K562 (cell line): ENCODE data around the gene UBE2J2. TPM values are rescaled to one million over a fixed set of nuclear protein-coding genes. Genes with fewer than 3 reads are reported as not detected.

ENCODE experiments used
- ASH1L ChIP-seq: fragments of 450-650 bp; IDR thresholded peaks from 2 replicates; pipeline ENCODE4 v1.6.1; 2018; ENCODE audit warnings: borderline replicate concordance, mild to moderate bottlenecking, low read depth; ENCODE audit not compliant: partially characterized antibody
- BRCA1 ChIP-seq, 2 experiments: fragments of 450-650 bp in 1 of 2; sonication (generic) in 1 of 2; formaldehyde crosslinking in 1 of 2; IDR thresholded peaks; 2 replicates each; pipeline versions ENCODE4 v1.5.0 to v1.6.1; 2017 to 2020; ENCODE audit warnings: mild to moderate bottlenecking in 1 of 2, missing genetic modification reagents in 1 of 2
- BRD9 ChIP-seq: fragments of 450-650 bp; IDR thresholded peaks from 2 replicates; pipeline ENCODE4 v1.6.1; 2018; ENCODE audit warnings: low read depth; ENCODE audit not compliant: partially characterized antibody
- EP400 ChIP-seq: fragments of 450-650 bp; IDR thresholded peaks from 2 replicates; pipeline ENCODE4 v1.6.1; 2017; ENCODE audit warnings: antibody characterized with exemption, mild to moderate bottlenecking, moderate library complexity
- FIP1L1 ChIP-seq: fragments of 200-400 bp; formaldehyde crosslinking; IDR thresholded peaks from 2 replicates; pipeline ENCODE4 v1.6.1; 2018; ENCODE audit warnings: mild to moderate bottlenecking, low read depth, low read length; ENCODE audit not compliant: poor library complexity, severe bottlenecking
- FOXM1 ChIP-seq, 2 experiments: fragments of 450-650 bp in 1 of 2; sonication (generic) in 1 of 2; formaldehyde crosslinking in 1 of 2; IDR thresholded peaks; 2 replicates each; pipeline versions ENCODE4 v1.6.1 to v1.9.0; 2017 to 2022; ENCODE audit warnings: low read depth in 2 of 2, mild to moderate bottlenecking in 2 of 2, missing genetic modification reagents in 1 of 2, moderate library complexity in 1 of 2
- HDAC1 ChIP-seq, 2 experiments: fragments of 450-650 bp; IDR thresholded peaks; 2 replicates each; pipeline ENCODE4 v1.6.1; 2016 to 2017; ENCODE audit warnings: inconsistent platforms in 1 of 2, mild to moderate bottlenecking in 1 of 2, moderate library complexity in 1 of 2
- HIVEP1 ChIP-seq: fragments of 250-450 bp; sonication (Bioruptor Pico); IDR thresholded peaks from 2 replicates; pipeline ENCODE4 v1.4.0; 2020; ENCODE audit warnings: mild to moderate bottlenecking
- HMG20A ChIP-seq: fragments of 450-650 bp; formaldehyde crosslinking; conservative IDR thresholded peaks from 2 replicates; pipeline ENCODE4 v1.4.0; 2020; ENCODE audit warnings: mild to moderate bottlenecking, mixed read lengths
- ID3 ChIP-seq, 2 experiments: fragments of 250-450 bp in 1 of 2; fragments of 450-650 bp in 1 of 2; sonication (Bioruptor Pico) in 1 of 2; IDR thresholded peaks; 2 replicates each; pipeline versions ENCODE4 v1.6.1 to v1.8.0; 2016 to 2021; ENCODE audit warnings: mild to moderate bottlenecking in 2 of 2, moderate library complexity in 2 of 2, missing compliant biosample characterization in 1 of 2, missing genetic modification characterization in 1 of 2
- JUN ChIP-seq, 2 experiments: sonication (generic) in 1 of 2; formaldehyde crosslinking in 1 of 2; IDR thresholded peaks; 2 replicates each; pipeline versions ENCODE4 v1.6.1 to v1.8.0; 2012 to 2022; ENCODE audit warnings: borderline replicate concordance in 2 of 2, mild to moderate bottlenecking in 2 of 2, improper control_type of control experiment in 1 of 2, low read depth in 1 of 2, low read length in 1 of 2, missing genetic modification reagents in 1 of 2
- KAT7 ChIP-seq: sonication (generic); formaldehyde crosslinking; IDR thresholded peaks from 2 replicates; pipeline ENCODE4 v1.8.0; 2022; ENCODE audit warnings: missing genetic modification reagents, mild to moderate bottlenecking, borderline replicate concordance
- NCOR1 ChIP-seq: fragments of 450-650 bp; IDR thresholded peaks from 2 replicates; pipeline ENCODE4 v1.6.1; 2016; ENCODE audit warnings: mild to moderate bottlenecking, moderate library complexity
- RB1 ChIP-seq: fragments of 450-650 bp; IDR thresholded peaks from 2 replicates; pipeline ENCODE4 v1.6.1; 2017; ENCODE audit warnings: low read depth, mild to moderate bottlenecking
- RBFOX2 ChIP-seq: fragments of 200-400 bp; formaldehyde crosslinking; IDR thresholded peaks from 2 replicates; pipeline ENCODE4 v1.6.1; 2017; ENCODE audit warnings: low read depth, mild to moderate bottlenecking, low read length, moderate library complexity
- RBM34 ChIP-seq: fragments of 200-400 bp; formaldehyde crosslinking; IDR thresholded peaks from 2 replicates; pipeline ENCODE4 v1.6.1; 2018; ENCODE audit warnings: low read length, borderline replicate concordance; ENCODE audit not compliant: insufficient read depth
- TAF1 ChIP-seq: IDR thresholded peaks from 2 replicates; pipeline ENCODE4 v1.6.1; 2011; ENCODE audit warnings: mild to moderate bottlenecking, low read length, moderate library complexity; ENCODE audit not compliant: insufficient read depth, control insufficient read depth, severe bottlenecking; ENCODE audit errors: extremely low read depth
- TCF7 ChIP-seq: sonication (generic); IDR thresholded peaks from 2 replicates; pipeline ENCODE4 v1.6.1; 2016; ENCODE audit warnings: antibody characterized with exemption, borderline replicate concordance
- ZNF143 ChIP-seq: sonication (generic); formaldehyde crosslinking; IDR thresholded peaks from 2 replicates; pipeline ENCODE4 v1.9.0; 2022; ENCODE audit warnings: mild to moderate bottlenecking, missing genetic modification reagents
- ZNF507 ChIP-seq: conservative IDR thresholded peaks from 2 replicates; pipeline ENCODE4 v1.6.1; 2017; ENCODE audit warnings: missing genetic modification characterization, missing compliant biosample characterization
- ZNF696 ChIP-seq: fragments of 250-450 bp; sonication (Bioruptor Pico); conservative IDR thresholded peaks from 2 replicates; pipeline ENCODE4 v1.4.0; 2020; ENCODE audit warnings: mild to moderate bottlenecking, moderate library complexity
- polyA plus RNA-seq, 8 experiments: library from polyadenylated mRNA; depleted of rRNA in 4 of 8; stranded (reverse) in 5 of 8; unstranded in 3 of 8; fragments of >200 nt; fragmentation: Nextera tagmentation in 2 of 8; fragmentation: Illumina TruSeq in 1 of 8; extraction: Ambion mirVana in 2 of 8; extraction: Trizol in 1 of 8; gene quantifications; 2 replicates each; pipeline versions ENCODE4 v1.2.1 to v1.2.3, GENCODE V29; 2011 to 2014; ENCODE audit warnings: inconsistent platforms in 1 of 8, missing spikeins in 1 of 8
- total RNA-seq, 7 experiments: library from RNA; depleted of rRNA in 6 of 7; stranded (reverse); fragments of >200 nt in 6 of 7; fragmentation: Illumina TruSeq in 2 of 7; extraction: Trizol in 2 of 7; gene quantifications; 2 replicates each; pipeline versions ENCODE4 v1.2.1 to v1.2.3, GENCODE V29; 2011 to 2021; ENCODE audit warnings: low replicate concordance in 1 of 7
- TF ChIP-seq, protein P1 (sequence below): sonication (generic); formaldehyde crosslinking; IDR thresholded peaks from 2 replicates; pipeline ENCODE4 v1.8.0; 2022; ENCODE audit warnings: mild to moderate bottlenecking, missing genetic modification reagents

The UBE2J2 gene
- total and polyA plus RNA-seq, 9 of the 15 experiments (the other 6 are each of a cell fraction or from before 2014, with no cell fraction given): 0.93 to 112 (median 75.5) TPM

DNA sequence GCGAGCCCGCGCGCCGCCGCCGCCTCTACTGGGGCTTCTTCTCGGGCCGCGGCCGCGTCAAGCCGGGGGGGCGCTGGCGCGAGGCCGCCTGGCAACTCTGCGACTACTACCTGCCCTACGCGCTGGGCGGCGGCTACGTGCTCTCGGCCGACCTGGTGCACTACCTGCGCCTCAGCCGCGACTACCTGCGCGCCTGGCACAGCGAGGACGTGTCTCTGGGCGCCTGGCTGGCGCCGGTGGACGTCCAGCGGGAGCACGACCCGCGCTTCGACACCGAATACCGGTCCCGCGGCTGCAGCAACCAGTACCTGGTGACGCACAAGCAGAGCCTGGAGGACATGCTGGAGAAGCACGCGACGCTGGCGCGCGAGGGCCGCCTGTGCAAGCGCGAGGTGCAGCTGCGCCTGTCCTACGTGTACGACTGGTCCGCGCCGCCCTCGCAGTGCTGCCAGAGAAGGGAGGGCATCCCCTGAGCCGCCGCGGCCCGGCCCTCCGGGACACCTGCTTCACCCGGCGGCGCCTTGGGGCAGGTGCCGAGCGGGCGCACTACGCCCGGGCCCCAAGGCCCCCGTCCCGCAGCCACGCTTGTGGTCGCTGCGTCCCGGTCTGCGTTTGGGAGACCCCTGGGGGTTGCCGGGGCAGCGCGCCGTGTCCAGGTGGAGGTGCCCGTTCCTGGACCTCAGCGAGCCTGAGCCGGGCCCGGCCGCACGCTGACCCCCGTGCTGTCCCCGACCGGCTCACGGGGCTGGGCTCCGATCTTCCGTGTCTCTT lies 40.7 kb downstream of the UBE2J2 start (continued):
- TF ChIP-seq BRCA1 (IDR thresholded peaks at IDR 0.05) (no peak), BRCA1 (CRISPR knock-in tag; IDR thresholded peaks at IDR 0.05) (no peak), KAT7 (CRISPR knock-in tag) (no peak), EP400 (no peak), HDAC1 (IDR thresholded peaks at IDR 0.05) (no peak), JUN (IDR thresholded peaks at IDR 0.05; ENCODE audit: borderline replicate concordance, low read depth, low read length) (no peak), JUN (CRISPR knock-in tag; IDR thresholded peaks at IDR 0.05; ENCODE audit: borderline replicate concordance) (no peak), RB1 (0 out of 2 replicates have a peak, but pooled peaks have one; percentile 14), FIP1L1 (peak; percentile 41), TCF7 (no peak), HIVEP1 (CRISPR knock-in tag) (no peak), ID3 (CRISPR knock-in tag; IDR thresholded peaks at IDR 0.05) (no peak), ID3 (tag; IDR thresholded peaks at IDR 0.05) (no peak), NCOR1 (no peak), ZNF696 (CRISPR knock-in tag) (no peak), RBM34 (0 out of 2 replicates have a peak, but pooled peaks have one; percentile 61), ZNF143 (peak; percentile 7; the same call in 1 of the 2 replicates), FOXM1 (IDR thresholded peaks at IDR 0.05; ENCODE audit: low read depth) (no peak), FOXM1 (CRISPR knock-in tag; IDR thresholded peaks at IDR 0.05; ENCODE audit: low read depth) (0 out of 2 replicates have a peak, but pooled peaks have one; percentile 78), TAF1 (no peak), ASH1L (no peak), ZNF507 (tag) (0 out of 2 replicates have a peak, but pooled peaks have one; percentile 2), HMG20A (CRISPR knock-in tag) (no peak), RBFOX2 (peak; percentile 66), BRD9 (no peak)
- TF ChIP-seq, protein P1, sequence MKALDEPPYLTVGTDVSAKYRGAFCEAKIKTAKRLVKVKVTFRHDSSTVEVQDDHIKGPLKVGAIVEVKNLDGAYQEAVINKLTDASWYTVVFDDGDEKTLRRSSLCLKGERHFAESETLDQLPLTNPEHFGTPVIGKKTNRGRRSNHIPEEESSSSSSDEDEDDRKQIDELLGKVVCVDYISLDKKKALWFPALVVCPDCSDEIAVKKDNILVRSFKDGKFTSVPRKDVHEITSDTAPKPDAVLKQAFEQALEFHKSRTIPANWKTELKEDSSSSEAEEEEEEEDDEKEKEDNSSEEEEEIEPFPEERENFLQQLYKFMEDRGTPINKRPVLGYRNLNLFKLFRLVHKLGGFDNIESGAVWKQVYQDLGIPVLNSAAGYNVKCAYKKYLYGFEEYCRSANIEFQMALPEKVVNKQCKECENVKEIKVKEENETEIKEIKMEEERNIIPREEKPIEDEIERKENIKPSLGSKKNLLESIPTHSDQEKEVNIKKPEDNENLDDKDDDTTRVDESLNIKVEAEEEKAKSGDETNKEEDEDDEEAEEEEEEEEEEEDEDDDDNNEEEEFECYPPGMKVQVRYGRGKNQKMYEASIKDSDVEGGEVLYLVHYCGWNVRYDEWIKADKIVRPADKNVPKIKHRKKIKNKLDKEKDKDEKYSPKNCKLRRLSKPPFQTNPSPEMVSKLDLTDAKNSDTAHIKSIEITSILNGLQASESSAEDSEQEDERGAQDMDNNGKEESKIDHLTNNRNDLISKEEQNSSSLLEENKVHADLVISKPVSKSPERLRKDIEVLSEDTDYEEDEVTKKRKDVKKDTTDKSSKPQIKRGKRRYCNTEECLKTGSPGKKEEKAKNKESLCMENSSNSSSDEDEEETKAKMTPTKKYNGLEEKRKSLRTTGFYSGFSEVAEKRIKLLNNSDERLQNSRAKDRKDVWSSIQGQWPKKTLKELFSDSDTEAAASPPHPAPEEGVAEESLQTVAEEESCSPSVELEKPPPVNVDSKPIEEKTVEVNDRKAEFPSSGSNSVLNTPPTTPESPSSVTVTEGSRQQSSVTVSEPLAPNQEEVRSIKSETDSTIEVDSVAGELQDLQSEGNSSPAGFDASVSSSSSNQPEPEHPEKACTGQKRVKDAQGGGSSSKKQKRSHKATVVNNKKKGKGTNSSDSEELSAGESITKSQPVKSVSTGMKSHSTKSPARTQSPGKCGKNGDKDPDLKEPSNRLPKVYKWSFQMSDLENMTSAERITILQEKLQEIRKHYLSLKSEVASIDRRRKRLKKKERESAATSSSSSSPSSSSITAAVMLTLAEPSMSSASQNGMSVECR: 0 out of 2 replicates have a peak, but pooled peaks have one; percentile 43
